GM06990 (cell line): ENCODE data around the gene ARFGEF3.

Experiments
- DNase-seq: peaks from one replicate; pipeline ENCODE4 v3.0.0-alpha.2; 2011; ENCODE audit not compliant: insufficient read length; ENCODE audit errors: extremely low read depth
- H3K27me3 ChIP-seq: replicated peaks from 2 replicates; pipeline ENCODE4 v1.6.0; 2011; ENCODE audit warnings: low read length; ENCODE audit not compliant: control insufficient read depth, insufficient read depth
- H3K36me3 ChIP-seq: 2 replicates; pipeline ENCODE4 v1.5.1; 2011; ENCODE audit warnings: low read length; ENCODE audit not compliant: control insufficient read depth, insufficient read depth
- H3K4me3 ChIP-seq: replicated peaks from 2 replicates; pipeline ENCODE4 v1.5.1; 2011; ENCODE audit warnings: low read depth, mild to moderate bottlenecking, control low read depth, low read length
- TF ChIP-seq, protein P1 (sequence below): IDR thresholded peaks from 2 replicates; pipeline ENCODE4 v1.5.1; 2011; ENCODE audit warnings: low read length, control low read depth, mild to moderate bottlenecking, inconsistent platforms; ENCODE audit not compliant: insufficient read depth, poor library complexity, severe bottlenecking

The ARFGEF3 gene

DNA sequence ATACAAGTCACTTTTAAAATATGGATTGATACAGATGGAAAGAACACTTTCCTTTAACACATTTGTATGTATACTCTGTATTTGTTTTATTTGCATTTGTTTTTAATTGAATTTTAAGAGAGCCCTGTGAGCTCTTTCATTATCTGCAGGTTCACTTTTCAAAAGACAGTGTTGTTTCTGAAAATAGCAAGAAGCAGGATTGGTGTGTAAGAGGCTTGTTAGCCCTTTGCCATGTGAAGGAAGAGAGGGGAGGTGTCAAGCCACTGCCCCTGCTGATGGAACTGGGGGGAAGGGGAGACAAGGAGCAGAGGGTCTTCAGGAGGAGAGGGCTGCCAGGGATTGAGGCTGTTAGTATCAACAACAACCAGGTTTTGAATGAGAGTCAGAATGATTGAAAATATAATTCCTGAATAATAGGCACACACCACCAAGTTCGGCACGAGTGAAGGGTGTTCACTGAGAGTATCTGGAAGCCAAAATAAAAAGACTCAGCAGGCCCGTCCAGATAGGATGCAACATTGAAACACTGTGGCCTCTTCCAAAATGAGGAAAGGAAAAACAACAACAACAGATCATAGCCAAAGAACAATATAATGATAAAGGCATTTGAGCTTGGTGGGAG is 69.1 kb downstream of the ARFGEF3 start:
- Histone ChIP-seq H3K4me3 (no peak overlapping the region), H3K27me3 (no peaks in the 10 kb centered on the region; the same call in 1 of the 2 replicates), H3K36me3 (no peaks in the 10 kb centered on the region)
- TF ChIP-seq, protein P1, sequence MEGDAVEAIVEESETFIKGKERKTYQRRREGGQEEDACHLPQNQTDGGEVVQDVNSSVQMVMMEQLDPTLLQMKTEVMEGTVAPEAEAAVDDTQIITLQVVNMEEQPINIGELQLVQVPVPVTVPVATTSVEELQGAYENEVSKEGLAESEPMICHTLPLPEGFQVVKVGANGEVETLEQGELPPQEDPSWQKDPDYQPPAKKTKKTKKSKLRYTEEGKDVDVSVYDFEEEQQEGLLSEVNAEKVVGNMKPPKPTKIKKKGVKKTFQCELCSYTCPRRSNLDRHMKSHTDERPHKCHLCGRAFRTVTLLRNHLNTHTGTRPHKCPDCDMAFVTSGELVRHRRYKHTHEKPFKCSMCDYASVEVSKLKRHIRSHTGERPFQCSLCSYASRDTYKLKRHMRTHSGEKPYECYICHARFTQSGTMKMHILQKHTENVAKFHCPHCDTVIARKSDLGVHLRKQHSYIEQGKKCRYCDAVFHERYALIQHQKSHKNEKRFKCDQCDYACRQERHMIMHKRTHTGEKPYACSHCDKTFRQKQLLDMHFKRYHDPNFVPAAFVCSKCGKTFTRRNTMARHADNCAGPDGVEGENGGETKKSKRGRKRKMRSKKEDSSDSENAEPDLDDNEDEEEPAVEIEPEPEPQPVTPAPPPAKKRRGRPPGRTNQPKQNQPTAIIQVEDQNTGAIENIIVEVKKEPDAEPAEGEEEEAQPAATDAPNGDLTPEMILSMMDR = no peak
- no peak for DNase-seq

DNA sequence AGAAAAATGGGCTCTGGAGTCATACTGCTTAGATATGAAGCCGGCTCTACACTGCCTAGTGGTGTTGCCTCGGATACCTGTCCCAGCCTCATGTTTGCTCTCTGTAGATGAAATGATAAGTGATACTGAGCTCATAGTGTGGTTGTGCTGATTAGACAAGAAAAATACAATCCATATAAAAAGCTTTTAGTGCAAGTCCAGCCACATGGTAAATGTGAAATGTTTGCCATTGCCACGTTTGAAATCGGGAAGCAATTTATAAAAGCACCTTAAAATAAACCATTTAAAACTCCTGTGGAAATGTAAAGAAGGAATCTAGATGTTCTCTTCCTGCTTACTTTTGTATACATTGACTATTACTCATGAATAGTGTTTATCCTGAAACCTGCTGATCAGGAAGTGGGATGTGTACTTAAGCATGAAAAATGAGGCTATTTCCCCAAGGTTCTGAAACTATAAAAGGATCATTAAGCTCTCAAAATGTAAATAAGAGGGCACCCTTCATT is 69.7 kb downstream of the ARFGEF3 start:
- Histone ChIP-seq H3K4me3 (no peak overlapping the region), H3K27me3 (no peaks in the 10 kb centered on the region; the same call in 1 of the 2 replicates), H3K36me3 (no peaks in the 10 kb centered on the region)
- TF ChIP-seq, protein P1 = no peak
- no peak for DNase-seq

DNA sequence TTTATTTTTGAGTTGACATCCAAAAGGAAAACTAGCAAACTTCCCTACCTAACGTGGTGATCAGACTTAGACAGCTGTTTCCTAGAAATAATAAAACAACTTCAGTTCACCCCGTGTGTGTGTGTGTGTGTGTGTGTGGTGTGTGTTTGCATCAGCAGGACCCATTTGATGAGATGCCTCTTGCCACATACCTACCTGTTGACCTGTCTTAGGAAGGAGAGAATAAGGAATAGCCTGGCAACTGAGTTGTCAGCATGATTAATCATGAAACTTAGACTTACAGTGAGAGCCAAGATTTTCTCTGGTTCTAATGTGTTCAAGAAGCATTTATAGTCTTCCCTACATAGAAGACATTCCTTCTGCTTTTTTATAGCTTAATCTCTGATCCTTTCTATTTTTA is 72.6 kb downstream of the ARFGEF3 start:
- Histone ChIP-seq H3K27me3 (no peaks in the 10 kb centered on the region), H3K4me3 (no peak overlapping the region), H3K36me3 (no peaks in the 10 kb centered on the region)
- TF ChIP-seq, protein P1 = no peak
- no peak for DNase-seq

DNA sequence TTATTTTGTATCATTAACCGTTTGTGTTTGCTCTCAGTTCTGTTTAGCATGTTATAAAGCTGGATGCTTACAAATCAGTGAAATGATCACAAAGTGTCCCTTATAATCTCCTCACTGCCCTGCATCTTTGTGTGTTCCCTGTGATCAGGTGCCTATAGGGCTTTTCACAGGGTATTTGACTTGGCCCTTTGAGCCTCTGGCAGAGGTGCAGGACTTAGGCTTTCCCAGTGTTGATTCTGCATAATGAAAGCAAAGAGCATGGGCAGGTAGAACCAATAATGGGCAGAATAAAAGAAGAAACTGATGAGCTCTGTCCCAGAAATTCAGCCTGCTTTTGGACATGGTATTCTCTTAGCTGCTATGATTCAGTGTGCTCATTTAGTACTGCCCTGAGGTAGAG is 73.5 kb downstream of the ARFGEF3 start:
- Histone ChIP-seq H3K27me3 (no peaks in the 10 kb centered on the region), H3K4me3 (no peak overlapping the region), H3K36me3 (no peaks in the 10 kb centered on the region)
- TF ChIP-seq, protein P1 = no peak
- no peak for DNase-seq

DNA sequence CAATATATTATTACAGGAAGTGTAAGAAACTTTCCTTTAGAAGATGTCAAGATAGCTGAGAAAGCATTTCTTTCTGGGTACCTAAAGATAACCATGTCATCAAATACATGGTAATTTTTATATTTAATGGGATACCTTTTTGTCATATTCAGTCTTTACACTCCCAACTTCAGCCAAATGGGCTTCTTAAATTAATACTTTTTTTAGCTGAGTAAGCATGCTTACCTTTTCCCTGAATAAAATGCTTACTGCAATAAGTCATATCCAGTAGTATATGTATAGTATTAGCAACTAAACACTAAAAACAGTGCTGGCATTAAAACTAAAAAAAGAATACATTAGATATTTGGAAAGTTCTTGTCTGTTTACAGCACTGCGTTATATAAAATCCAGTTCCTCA is 74.0 kb downstream of the ARFGEF3 start:
- Histone ChIP-seq H3K4me3 (no peak overlapping the region), H3K36me3 (no peaks in the 10 kb centered on the region), H3K27me3 (no peaks in the 10 kb centered on the region)
- TF ChIP-seq, protein P1 = no peak
- DNase-seq = no peak
